ENCODE measurements around the gene SPSB2.
"Not testable (repeated sequence)": the region's sequence is repeated elsewhere in the genome, so short reads cannot be mapped to it uniquely, and the experiment has no call there.

SPSB2 gene

GRCh38 chr12:6872073-6873048 is 742 bp downstream of the SPSB2 start:
- FAIRE-seq (peak; percentile 62), DNase-seq (ENCODE audit: extremely low spot score, insufficient read length, low read depth) (no peak)

- no peak for FAIRE-seq
- DNase-seq (ENCODE audit: extremely low spot score, insufficient read length, low read depth): no peak
These were observed 1.8 kb downstream of the SPSB2 start for GRCh38 chr12:6871052-6871957.

GRCh38 chr12:6870304-6870703 is 2.8 kb downstream of the SPSB2 start:
- not testable (repeated sequence) for FAIRE-seq; DNase-seq (ENCODE audit: extremely low spot score, insufficient read length, low read depth)

GRCh38 chr12:6869049-6870021 is 3.8 kb downstream of the SPSB2 start:
- FAIRE-seq (peak; percentile 90), DNase-seq (ENCODE audit: extremely low spot score, insufficient read length, low read depth) (no peak)

- DNase-seq (ENCODE audit: extremely low spot score, insufficient read length, low read depth) (no peak), FAIRE-seq (no peak)
These were observed 4.7 kb downstream of the SPSB2 start for GRCh38 chr12:6868211-6869048.

GRCh38 chr12:6867413-6868210 is 5.5 kb downstream of the SPSB2 start, which contains the start of gene TPI1:
TSS of gene TPI1 (plus strand) at chr12:6867531. CDS start at chr12:6867567, 36 bp downstream.
- peak; percentile 89 for FAIRE-seq

GRCh38 chr12:6866920-6867412 is 6.1 kb downstream of the SPSB2 start:
- FAIRE-seq: no peak
- no peak for DNase-seq (ENCODE audit: extremely low spot score, insufficient read length, low read depth)

More at GRCh38 chr12:6867413-6868210, 5.5 kb downstream of the SPSB2 start, which contains the start of gene TPI1:
- DNase-seq (ENCODE audit: extremely low spot score, insufficient read length, low read depth): peak; percentile 84

GRCh38 chr12:6866163-6866919 is 6.8 kb downstream of the SPSB2 start:
- DNase-seq (ENCODE audit: extremely low spot score, insufficient read length, low read depth) (no peak), FAIRE-seq (no peak)

GRCh38 chr12:6865307-6865706 is 7.8 kb downstream of the SPSB2 start:
- DNase-seq (ENCODE audit: extremely low spot score, insufficient read length, low read depth); FAIRE-seq: not testable (repeated sequence)

GRCh38 chr12:6863586-6864321 is 9.3 kb downstream of the SPSB2 start:
- DNase-seq (ENCODE audit: extremely low spot score, insufficient read length, low read depth) (no peak), FAIRE-seq (no peak)

- DNase-seq (ENCODE audit: extremely low spot score, insufficient read length, low read depth) (no peak), FAIRE-seq (no peak)
These were observed 10.1 kb downstream of the SPSB2 start for GRCh38 chr12:6863033-6863432.

GRCh38 chr12:6861391-6861790 is 11.7 kb downstream of the SPSB2 start:
- FAIRE-seq: no peak
- DNase-seq (ENCODE audit: extremely low spot score, insufficient read length, low read depth): no peak

GRCh38 chr12:6860942-6861341 is 12.2 kb downstream of the SPSB2 start:
- DNase-seq (ENCODE audit: extremely low spot score, insufficient read length, low read depth) (no peak), FAIRE-seq (no peak)

- DNase-seq (ENCODE audit: extremely low spot score, insufficient read length, low read depth): no peak
- no peak for FAIRE-seq
These were observed 13.0 kb downstream of the SPSB2 start for GRCh38 chr12:6860116-6860515.

- no peak for FAIRE-seq
- DNase-seq (ENCODE audit: extremely low spot score, insufficient read length, low read depth): no peak
These were observed 14.3 kb downstream of the SPSB2 start for GRCh38 chr12:6858799-6859198.

- DNase-seq (ENCODE audit: extremely low spot score, insufficient read length, low read depth) (no peak), FAIRE-seq (no peak)
These were observed 17.8 kb downstream of the SPSB2 start for GRCh38 chr12:6855322-6855721.
